ENCODE data around the gene HIVEP3. TPM values are rescaled to one million over a fixed set of nuclear protein-coding genes. Genes with fewer than 3 reads are reported as not detected.

Gene HIVEP3
- total RNA-seq, 2 donors from 2014 or later: 0.13 to 0.99 TPM

DNA sequence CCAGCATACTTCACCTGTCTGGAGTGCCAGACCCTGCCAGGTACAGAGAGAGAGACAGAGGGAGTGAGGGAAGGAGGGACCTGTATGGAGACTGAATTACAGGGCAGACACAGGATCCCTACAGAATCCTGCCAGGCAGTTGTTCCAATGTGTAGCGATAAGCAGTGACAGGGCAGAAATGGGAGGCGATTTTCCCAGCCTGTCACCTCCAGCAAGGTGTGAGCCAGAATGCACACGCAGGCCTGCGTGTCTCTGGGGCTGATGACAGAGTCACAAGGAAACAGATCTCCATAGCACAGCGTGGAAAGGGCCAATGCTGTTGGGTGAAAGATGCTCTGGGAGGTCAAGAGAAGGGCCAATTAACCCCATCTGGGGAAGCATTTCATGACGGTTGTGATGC lies 111.3 kb downstream of the HIVEP3 start:
- H3K36me3 Mint-ChIP-seq (ENCODE audit: low read depth): no peaks in the 10 kb centered on the region
- Histone ChIP-seq H3K4me1 (ENCODE audit: control insufficient read depth, insufficient read depth, low read length) (no peaks in the 10 kb centered on the region), H3K36me3 (ENCODE audit: control insufficient read depth, insufficient read depth, low read length) (no peaks in the 10 kb centered on the region), H3K27ac (ENCODE audit: low read depth, low read length) (no peak overlapping the region), H3K27me3 (ENCODE audit: control insufficient read depth, insufficient read depth, low read length, poor library complexity, severe bottlenecking) (no peaks in the 10 kb centered on the region), H3K4me3 (ENCODE audit: low read length) (no peak overlapping the region), H3K9ac (ENCODE audit: extremely low read depth, low read length, poor library complexity, severe bottlenecking) (no peak overlapping the region), H3K9me3 (ENCODE audit: control insufficient read depth, low read length) (no peaks in the 10 kb centered on the region)
- DNase-seq: no peak
- no peak overlapping the region for H3K4me3 Mint-ChIP-seq
- no peak overlapping the region for H3K27ac Mint-ChIP-seq
- H3K27me3 Mint-ChIP-seq (ENCODE audit: insufficient read depth): no peaks in the 10 kb centered on the region
- no peaks in the 10 kb centered on the region for H3K4me1 Mint-ChIP-seq
- H3K9me3 Mint-ChIP-seq: no peaks in the 10 kb centered on the region
- 89 to 93% methylated on average over 6 of the region's 6 CpGs for WGBS, 2 experiments (ENCODE audit: insufficient coverage in 1 of 2, insufficient read length in 1 of 2)
- TF ChIP-seq, protein P1, sequence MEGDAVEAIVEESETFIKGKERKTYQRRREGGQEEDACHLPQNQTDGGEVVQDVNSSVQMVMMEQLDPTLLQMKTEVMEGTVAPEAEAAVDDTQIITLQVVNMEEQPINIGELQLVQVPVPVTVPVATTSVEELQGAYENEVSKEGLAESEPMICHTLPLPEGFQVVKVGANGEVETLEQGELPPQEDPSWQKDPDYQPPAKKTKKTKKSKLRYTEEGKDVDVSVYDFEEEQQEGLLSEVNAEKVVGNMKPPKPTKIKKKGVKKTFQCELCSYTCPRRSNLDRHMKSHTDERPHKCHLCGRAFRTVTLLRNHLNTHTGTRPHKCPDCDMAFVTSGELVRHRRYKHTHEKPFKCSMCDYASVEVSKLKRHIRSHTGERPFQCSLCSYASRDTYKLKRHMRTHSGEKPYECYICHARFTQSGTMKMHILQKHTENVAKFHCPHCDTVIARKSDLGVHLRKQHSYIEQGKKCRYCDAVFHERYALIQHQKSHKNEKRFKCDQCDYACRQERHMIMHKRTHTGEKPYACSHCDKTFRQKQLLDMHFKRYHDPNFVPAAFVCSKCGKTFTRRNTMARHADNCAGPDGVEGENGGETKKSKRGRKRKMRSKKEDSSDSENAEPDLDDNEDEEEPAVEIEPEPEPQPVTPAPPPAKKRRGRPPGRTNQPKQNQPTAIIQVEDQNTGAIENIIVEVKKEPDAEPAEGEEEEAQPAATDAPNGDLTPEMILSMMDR (conservative IDR thresholded peaks at IDR 0.05): no peak

DNA sequence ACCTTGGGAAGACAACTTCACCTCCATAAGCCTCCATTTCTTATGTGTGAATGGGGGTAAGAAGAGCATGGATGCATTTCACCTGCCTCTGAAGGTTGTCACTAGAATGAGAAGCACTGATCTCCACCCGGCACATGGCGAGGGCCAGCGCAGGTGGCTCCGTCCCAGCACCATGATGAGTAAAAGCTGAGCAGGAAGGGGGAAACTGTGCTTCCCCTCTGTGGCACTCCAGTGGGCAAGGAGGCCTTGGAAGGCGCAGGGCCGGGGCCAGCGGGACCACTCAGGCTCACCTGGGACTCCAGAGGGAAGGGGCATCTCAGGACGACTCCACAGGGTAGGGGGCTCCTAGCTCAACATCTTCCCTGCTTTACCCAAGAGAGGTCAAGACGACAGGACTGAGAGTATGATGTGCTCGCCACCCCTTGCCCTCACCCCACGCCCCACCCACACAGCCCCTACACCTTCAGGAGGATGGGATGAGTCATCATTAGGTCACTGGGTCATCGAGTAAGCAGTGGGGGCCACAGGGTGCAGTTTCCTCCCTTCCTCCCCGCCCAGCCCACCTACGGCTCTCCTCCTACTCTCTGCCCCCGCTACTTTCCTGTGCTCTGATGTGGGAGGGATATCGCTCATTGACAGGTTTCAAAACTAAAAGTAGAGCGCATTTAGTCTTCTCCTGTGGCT lies 112.1 kb downstream of the HIVEP3 start:
- TF ChIP-seq, protein P1 (conservative IDR thresholded peaks at IDR 0.05): no peak
- Histone ChIP-seq H3K4me3 (ENCODE audit: low read length) (no peak overlapping the region), H3K36me3 (ENCODE audit: control insufficient read depth, insufficient read depth, low read length) (no peaks in the 10 kb centered on the region), H3K9ac (ENCODE audit: extremely low read depth, low read length, poor library complexity, severe bottlenecking) (no peak overlapping the region), H3K4me1 (ENCODE audit: control insufficient read depth, insufficient read depth, low read length) (no peaks in the 10 kb centered on the region), H3K27ac (ENCODE audit: low read depth, low read length) (no peak overlapping the region), H3K9me3 (ENCODE audit: control insufficient read depth, low read length) (no peaks in the 10 kb centered on the region), H3K27me3 (ENCODE audit: control insufficient read depth, insufficient read depth, low read length, poor library complexity, severe bottlenecking) (no peaks in the 10 kb centered on the region)
- Mint-ChIP-seq H3K27ac (no peak overlapping the region), H3K27me3 (ENCODE audit: insufficient read depth) (no peaks in the 10 kb centered on the region), H3K9me3 (no peaks in the 10 kb centered on the region), H3K4me1 (no peaks in the 10 kb centered on the region), H3K36me3 (ENCODE audit: low read depth) (no peaks in the 10 kb centered on the region), H3K4me3 (no peak overlapping the region)
- DNase-seq: no peak
- 85 to 93% methylated on average over 7 to 17 of the region's 17 CpGs for WGBS, 2 experiments (ENCODE audit: insufficient coverage in 1 of 2, insufficient read length in 1 of 2)

DNA sequence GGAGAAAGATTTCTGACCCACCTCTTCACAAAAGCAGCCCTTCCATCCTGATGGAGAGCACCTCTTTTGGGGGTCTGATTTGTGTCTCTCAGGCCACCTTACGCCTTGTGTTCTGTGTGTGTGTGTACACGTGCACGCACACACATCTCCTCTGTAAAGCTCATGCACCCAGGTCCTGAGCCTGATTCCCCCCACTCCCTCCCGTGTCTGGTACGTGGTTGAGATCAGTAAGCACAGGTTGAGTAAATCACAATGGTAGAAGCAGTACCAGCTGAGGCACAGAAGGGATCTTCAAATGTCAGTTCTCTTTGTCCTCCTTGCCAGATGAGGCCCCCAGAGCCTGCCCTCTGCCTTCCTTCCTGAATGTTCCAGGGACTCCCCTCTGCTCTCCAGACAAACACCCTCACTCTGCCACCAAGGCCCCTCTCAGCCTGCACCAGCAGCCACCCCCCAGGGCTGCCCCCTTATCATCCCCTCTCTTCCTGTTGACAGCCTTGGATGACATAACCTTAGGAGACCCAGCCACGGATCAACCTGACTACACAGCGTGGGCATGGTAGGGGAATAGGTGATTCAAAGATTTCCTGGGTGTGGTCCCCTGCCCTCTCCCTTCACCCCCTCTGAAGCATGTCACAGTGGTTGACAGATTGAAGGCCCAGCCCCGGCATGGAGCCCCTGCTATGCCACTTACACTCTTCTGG lies 112.8 kb downstream of the HIVEP3 start:
- H3K4me1 ChIP-seq (ENCODE audit: control insufficient read depth, insufficient read depth, low read length): no peaks in the 10 kb centered on the region
- no peak overlapping the region for H3K27ac ChIP-seq (ENCODE audit: low read depth, low read length)
- H3K4me1 Mint-ChIP-seq: no peaks in the 10 kb centered on the region
- H3K9me3 Mint-ChIP-seq: no peaks in the 10 kb centered on the region
- H3K4me3 Mint-ChIP-seq: no peak overlapping the region
- H3K4me3 ChIP-seq (ENCODE audit: low read length): no peak overlapping the region
- TF ChIP-seq, protein P1 (conservative IDR thresholded peaks at IDR 0.05): no peak
- no peak overlapping the region for H3K9ac ChIP-seq (ENCODE audit: extremely low read depth, low read length, poor library complexity, severe bottlenecking)
- H3K36me3 Mint-ChIP-seq (ENCODE audit: low read depth): no peaks in the 10 kb centered on the region
- no peaks in the 10 kb centered on the region for H3K9me3 ChIP-seq (ENCODE audit: control insufficient read depth, low read length)
- DNase-seq: no peak
- no peaks in the 10 kb centered on the region for H3K36me3 ChIP-seq (ENCODE audit: control insufficient read depth, insufficient read depth, low read length)
- H3K27me3 Mint-ChIP-seq (ENCODE audit: insufficient read depth): no peaks in the 10 kb centered on the region
- no peak overlapping the region for H3K27ac Mint-ChIP-seq
- WGBS, 2 experiments (ENCODE audit: insufficient coverage in 1 of 2, insufficient read length in 1 of 2): 91% methylated on average over 5 to 8 of the region's 8 CpGs
- no peaks in the 10 kb centered on the region for H3K27me3 ChIP-seq (ENCODE audit: control insufficient read depth, insufficient read depth, low read length, poor library complexity, severe bottlenecking)
